Fibroblast of pulmonary artery (primary cell): ENCODE results near the gene MON2.

ENCODE experiments used
- DNase-seq: peaks from one replicate; pipeline ENCODE4 v3.0.0-alpha.2; 2010; ENCODE audit warnings: low read depth
- H3K4me3 ChIP-seq: replicated peaks from 2 replicates; pipeline ENCODE4 v1.5.1; 2011; ENCODE audit warnings: low read depth, mild to moderate bottlenecking, control low read depth, low read length, moderate library complexity
- TF ChIP-seq, protein P1 (sequence below): IDR thresholded peaks from 2 replicates; pipeline ENCODE4 v1.5.1; 2011; ENCODE audit warnings: mild to moderate bottlenecking, control low read depth, low read length, inconsistent platforms; ENCODE audit errors: missing control alignments

The MON2 gene

GRCh38 chr12:62649412-62650138 lies 182.9 kb downstream of the MON2 start:
- TF ChIP-seq, protein P1, sequence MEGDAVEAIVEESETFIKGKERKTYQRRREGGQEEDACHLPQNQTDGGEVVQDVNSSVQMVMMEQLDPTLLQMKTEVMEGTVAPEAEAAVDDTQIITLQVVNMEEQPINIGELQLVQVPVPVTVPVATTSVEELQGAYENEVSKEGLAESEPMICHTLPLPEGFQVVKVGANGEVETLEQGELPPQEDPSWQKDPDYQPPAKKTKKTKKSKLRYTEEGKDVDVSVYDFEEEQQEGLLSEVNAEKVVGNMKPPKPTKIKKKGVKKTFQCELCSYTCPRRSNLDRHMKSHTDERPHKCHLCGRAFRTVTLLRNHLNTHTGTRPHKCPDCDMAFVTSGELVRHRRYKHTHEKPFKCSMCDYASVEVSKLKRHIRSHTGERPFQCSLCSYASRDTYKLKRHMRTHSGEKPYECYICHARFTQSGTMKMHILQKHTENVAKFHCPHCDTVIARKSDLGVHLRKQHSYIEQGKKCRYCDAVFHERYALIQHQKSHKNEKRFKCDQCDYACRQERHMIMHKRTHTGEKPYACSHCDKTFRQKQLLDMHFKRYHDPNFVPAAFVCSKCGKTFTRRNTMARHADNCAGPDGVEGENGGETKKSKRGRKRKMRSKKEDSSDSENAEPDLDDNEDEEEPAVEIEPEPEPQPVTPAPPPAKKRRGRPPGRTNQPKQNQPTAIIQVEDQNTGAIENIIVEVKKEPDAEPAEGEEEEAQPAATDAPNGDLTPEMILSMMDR = no peak
- no peak overlapping the region for H3K4me3 ChIP-seq
- DNase-seq = no peak
